HepG2 (cell line): Measurements from ENCODE around the gene AFG1L. TPM values are rescaled to one million over a fixed set of nuclear protein-coding genes. Genes with fewer than 3 reads are reported as not detected.

Experiments
- ATAC-seq: fragments of 200-7000 bp; cut with Tn5 transposase; 3 replicates; pipeline ENCODE4 v1.9.1; 2020; ENCODE audit warnings: mild to moderate bottlenecking, moderate library complexity
- BruUV-seq: library from RNA; stranded (reverse); fragments of 400-500 nt; replicated peaks from 2 replicates; lab custom pipeline; 2021; lab: Mats Ljungman, UMichigan
- CTCF ChIA-PET: fragments of 300-600 bp; formaldehyde crosslinking; extraction: SDS; loops from one replicate; lab custom pipeline; 2021; ENCODE audit warnings: low total read pairs, inconsistent platforms, low intra/inter-chr PET ratio; lab: Yijun Ruan, JAX
- POLR2A ChIA-PET: fragments of 350-600 bp; sonication (Branson Sonifier 250); formaldehyde crosslinking; loops from one replicate; lab custom pipeline; 2020; ENCODE audit warnings: antibody characterized with exemption, inconsistent platforms; lab: Yijun Ruan, JAX
- DNase-seq: peaks from one replicate; pipeline ENCODE4 v3.0.0-alpha.2; 2015; ENCODE audit warnings: low spot score
- FAIRE-seq: peaks from 3 replicates; lab custom pipeline; 2011; peaks lifted over from hg19 to GRCh38; lab: Jason Lieb, UNC
- H2AFZ ChIP-seq: one replicate; pipeline ENCODE4 v1.6.1; 2011; ENCODE audit warnings: low read length, inconsistent platforms
- H3K27ac ChIP-seq: fragments of 300-600 bp; 3 replicates; pipeline ENCODE4 v1.8.0; 2011; ENCODE audit warnings: mixed run types, mild to moderate bottlenecking, mixed read lengths, low read length, inconsistent platforms; ENCODE audit not compliant: insufficient read depth; ENCODE audit errors: extremely low read length
- H3K27me3 ChIP-seq, 2 experiments: fragments of 200-600 bp in 1 of 2; 2 replicates in 1 of 2; 3 replicates in 1 of 2; pipeline versions ENCODE4 v1.6.0 to v1.8.0; 2011; ENCODE audit warnings: low read length in 2 of 2, mild to moderate bottlenecking in 2 of 2, moderate library complexity in 2 of 2, inconsistent platforms in 1 of 2; ENCODE audit not compliant: insufficient read depth in 2 of 2, control insufficient read depth in 1 of 2
- H3K36me3 ChIP-seq, 2 experiments: fragments of 200-600 bp in 1 of 2; replicated peaks in 1 of 2; 2 replicates in 1 of 2; 3 replicates in 1 of 2; pipeline versions ENCODE4 v1.5.1 to v1.8.0; 2011; ENCODE audit warnings: low read length in 2 of 2, inconsistent platforms in 1 of 2; ENCODE audit not compliant: insufficient read depth in 2 of 2, control insufficient read depth in 1 of 2
- H3K4me1 ChIP-seq: 2 replicates; pipeline ENCODE4 v1.5.1; 2012; ENCODE audit warnings: low read length, inconsistent platforms; ENCODE audit not compliant: insufficient read depth
- H3K4me2 ChIP-seq: 2 replicates; pipeline ENCODE4 v1.6.0; 2011; ENCODE audit warnings: low read depth, low read length, inconsistent platforms
- H3K4me3 ChIP-seq, 3 experiments: fragments of 200-600 bp in 1 of 3; sonication (generic), shearing (Covaris generic) in 1 of 3; replicated peaks in 1 of 3; 2 replicates each; pipeline ENCODE4 v1.5.1; 2011 to 2016; ENCODE audit warnings: low read length in 3 of 3, inconsistent platforms in 2 of 3, low read depth in 2 of 3, mild to moderate bottlenecking in 2 of 3, control low read depth in 1 of 3, mixed read lengths in 1 of 3; ENCODE audit not compliant: insufficient read depth in 1 of 3
- H3K79me2 ChIP-seq: one replicate; pipeline ENCODE4 v1.6.1; 2011; ENCODE audit warnings: low read length, inconsistent platforms; ENCODE audit not compliant: insufficient read depth
- H3K9ac ChIP-seq: 2 replicates; pipeline ENCODE4 v1.6.0; 2011; ENCODE audit warnings: mild to moderate bottlenecking, low read depth, low read length, inconsistent platforms; ENCODE audit not compliant: insufficient read depth
- H3K9me3 ChIP-seq: 2 replicates; pipeline ENCODE4 v1.5.1; 2012; ENCODE audit warnings: mild to moderate bottlenecking, low read length
- H4K20me1 ChIP-seq: 2 replicates; pipeline ENCODE4 v1.6.0; 2011; ENCODE audit warnings: inconsistent platforms, mild to moderate bottlenecking, low read length, moderate library complexity; ENCODE audit not compliant: insufficient read depth
- E2F2 ChIP-seq: sonication (generic); formaldehyde crosslinking; IDR thresholded peaks from 2 replicates; pipeline ENCODE4 v1.4.0; 2020; ENCODE audit warnings: missing genetic modification reagents, borderline replicate concordance
- NCOA5 ChIP-seq: sonication (generic); formaldehyde crosslinking; IDR thresholded peaks from 2 replicates; pipeline ENCODE4 v1.4.0; 2020; ENCODE audit warnings: missing genetic modification reagents
- ZNF644 ChIP-seq: IDR thresholded peaks from 2 replicates; pipeline ENCODE4 v1.6.1; 2016; ENCODE audit warnings: low read depth
- WGBS: methylation state at CpG from one replicate; pipeline ENCODE4 v1.1.6; 2017; ENCODE audit warnings: low lambda C conversion rate; 5-methylcytosine and 5-hydroxymethylcytosine counted together
- in situ Hi-C: cut with HindIII; loops from 2 replicates; pipeline ENCODE4 v1.10.0; 2017; ENCODE audit warnings: low pct_unique_long_range_greater_than_20kb; ENCODE audit not compliant: extremely low pct_ligation_motif_present
- intact Hi-C: fragments of 100-400 bp; cut with micrococcal nuclease; formaldehyde crosslinking; loops from one replicate; pipeline ENCODE4 v1.10.0; 2022; ENCODE audit not compliant: unreplicated experiment
- polyA plus RNA-seq, 8 experiments: library from polyadenylated mRNA; depleted of rRNA in 3 of 8; stranded (reverse) in 7 of 8; unstranded in 1 of 8; fragments of >200 nt; fragmentation: Illumina TruSeq in 4 of 8; extraction: Trizol in 4 of 8; gene quantifications; 2 replicates each; pipeline versions ENCODE4 v1.2.1 to v1.2.3, GENCODE V29; 2011 to 2016; ENCODE audit warnings: low read depth in 4 of 8, missing spikeins in 1 of 8, mixed read lengths in 1 of 8; ENCODE audit not compliant: insufficient read depth in 1 of 8
- total RNA-seq, 5 experiments: library from RNA; depleted of rRNA; stranded (reverse); fragments of >200 nt; fragmentation: Illumina TruSeq; extraction: Trizol; gene quantifications; 2 replicates each; pipeline ENCODE4 v1.2.3, GENCODE V29; 2016; ENCODE audit warnings: low read depth in 1 of 5
- TF ChIP-seq, protein P1 (sequence below): sonication (generic); formaldehyde crosslinking; IDR thresholded peaks from 2 replicates; pipeline ENCODE4 v1.5.0; 2020; ENCODE audit warnings: mild to moderate bottlenecking, missing genetic modification reagents

Gene AFG1L
- total and polyA plus RNA-seq, 2 of the 13 experiments (the other 11 are each of a cell fraction or from before 2014, with no cell fraction given), result 3.1 to 14.0 TPM

DNA sequence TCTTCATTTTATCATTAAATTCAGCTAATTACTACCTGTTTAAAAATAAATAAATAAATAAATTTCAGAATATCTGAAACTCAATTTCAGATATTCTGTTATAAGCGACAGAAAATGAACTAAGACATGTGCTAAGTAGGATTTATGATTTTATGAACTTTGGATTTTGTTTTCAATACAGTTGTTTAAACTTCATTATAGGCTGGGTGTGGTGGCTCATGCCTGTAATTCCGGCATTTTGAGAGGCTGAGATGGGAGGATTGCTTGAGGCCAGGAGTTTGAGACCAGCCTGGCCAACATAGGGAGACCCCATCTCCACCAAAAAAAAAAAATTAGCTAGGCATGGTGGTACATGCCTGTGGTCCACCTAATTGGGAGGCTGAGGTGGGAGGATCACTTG is 36.0 kb downstream of the AFG1L start:
- CTCF ChIA-PET, result no interaction called here

More for the DNA sequence above, 36.0 kb downstream of the AFG1L start:
- FAIRE-seq (no peak), DNase-seq (no peak)
- Histone ChIP-seq H3K79me2 (no peaks in the 10 kb centered on the region), H3K4me1 (no peaks in the 10 kb centered on the region), H3K4me2 (no peak overlapping the region), H4K20me1 (no peaks in the 10 kb centered on the region), H3K4me3 (no peak overlapping the region), H3K9ac (no peak overlapping the region), H3K27me3 (no peaks in the 10 kb centered on the region; a peak in 1 of 5 replicates)
- BruUV-seq, result no TSS peak
- TF ChIP-seq ZNF644 (CRISPR knock-in tag), result no peak
- no peak for TF ChIP-seq E2F2 (CRISPR knock-in tag)
- TF ChIP-seq NCOA5, result no peak
- TF ChIP-seq, protein P1, sequence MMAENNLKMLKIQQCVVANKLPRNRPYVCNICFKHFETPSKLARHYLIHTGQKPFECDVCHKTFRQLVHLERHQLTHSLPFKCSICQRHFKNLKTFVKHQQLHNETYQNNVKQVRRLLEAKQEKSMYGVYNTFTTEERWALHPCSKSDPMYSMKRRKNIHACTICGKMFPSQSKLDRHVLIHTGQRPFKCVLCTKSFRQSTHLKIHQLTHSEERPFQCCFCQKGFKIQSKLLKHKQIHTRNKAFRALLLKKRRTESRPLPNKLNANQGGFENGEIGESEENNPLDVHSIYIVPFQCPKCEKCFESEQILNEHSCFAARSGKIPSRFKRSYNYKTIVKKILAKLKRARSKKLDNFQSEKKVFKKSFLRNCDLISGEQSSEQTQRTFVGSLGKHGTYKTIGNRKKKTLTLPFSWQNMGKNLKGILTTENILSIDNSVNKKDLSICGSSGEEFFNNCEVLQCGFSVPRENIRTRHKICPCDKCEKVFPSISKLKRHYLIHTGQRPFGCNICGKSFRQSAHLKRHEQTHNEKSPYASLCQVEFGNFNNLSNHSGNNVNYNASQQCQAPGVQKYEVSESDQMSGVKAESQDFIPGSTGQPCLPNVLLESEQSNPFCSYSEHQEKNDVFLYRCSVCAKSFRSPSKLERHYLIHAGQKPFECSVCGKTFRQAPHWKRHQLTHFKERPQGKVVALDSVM (CRISPR knock-in tag), result peak; percentile 14; the same call in 1 of the 2 replicates
- TF ChIP-seq, all 625 proteins: peak for 1
- no peaks in the 10 kb centered on the region for H3K9me3 ChIP-seq
- POLR2A ChIA-PET, result no interaction called here
- no peak overlapping the region for H2AFZ ChIP-seq
- peaks cover 1 to 12% of the 10 kb centered on the region in 2 experiments; a peak in 1 of 5 replicates for H3K36me3 ChIP-seq
- no peak for ATAC-seq
- in situ Hi-C loops (no loop called here), intact Hi-C loops (no loop called here)
- H3K27ac ChIP-seq, result no peak overlapping the region
- WGBS, result 100% methylated on average over 2 of the region's 2 CpGs
